Measurements from ENCODE around the gene THBS2.
"Not testable (repeated sequence)": the region's sequence is repeated elsewhere in the genome, so short reads cannot be mapped to it uniquely, and the experiment has no call there.

THBS2 gene

DNA sequence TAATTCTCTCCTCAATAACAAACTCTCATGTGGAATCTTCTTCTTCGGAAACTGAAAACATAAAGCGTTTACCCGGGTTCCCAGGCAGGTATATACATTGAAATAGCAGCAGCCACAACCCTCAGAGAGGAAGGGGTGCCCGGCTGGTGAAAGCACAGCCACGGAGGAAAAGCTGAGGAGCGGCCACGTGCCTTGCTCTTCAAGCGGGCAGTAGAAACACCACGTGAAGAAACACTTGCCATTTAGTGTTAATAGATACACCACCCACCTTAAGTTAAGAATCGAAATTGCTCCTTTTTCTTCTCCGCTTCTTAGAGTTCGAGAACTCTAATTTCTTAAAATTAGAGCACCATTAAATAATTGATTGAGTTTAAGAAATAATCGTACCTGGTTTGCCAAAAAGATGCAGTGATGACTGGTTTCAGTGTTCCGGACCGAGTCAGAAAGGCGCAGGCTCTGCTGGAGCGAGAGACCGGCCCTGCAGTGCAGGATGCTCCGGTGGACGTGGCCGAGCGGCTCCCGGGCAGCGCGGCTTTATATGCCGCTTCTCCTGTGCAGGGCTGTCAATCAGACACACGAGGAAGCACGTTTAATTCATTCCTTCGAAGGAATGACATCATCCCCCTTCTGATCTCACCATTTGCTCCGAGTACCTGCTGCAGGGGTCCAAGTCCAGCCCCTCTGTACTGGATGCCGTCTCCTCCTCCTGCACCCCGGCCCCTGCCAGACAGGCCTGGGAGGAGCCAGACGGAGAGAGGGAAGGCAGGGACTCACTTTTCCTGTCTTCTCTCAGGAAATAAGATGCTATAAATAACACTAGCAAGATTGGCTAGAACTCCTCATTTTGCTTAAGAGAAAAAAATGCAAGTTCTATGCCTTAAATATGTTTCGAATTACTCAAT lies at the start of gene THBS2:
Gene THBS2, minus strand, starts transcription at position 510 of the 902 bp plus-strand sequence. CDS start 3,062 bp downstream, outside the sequence.
- no peak for DNase-seq (ENCODE audit: extremely low read depth in 1 of 2, low read depth in 1 of 2)

DNA sequence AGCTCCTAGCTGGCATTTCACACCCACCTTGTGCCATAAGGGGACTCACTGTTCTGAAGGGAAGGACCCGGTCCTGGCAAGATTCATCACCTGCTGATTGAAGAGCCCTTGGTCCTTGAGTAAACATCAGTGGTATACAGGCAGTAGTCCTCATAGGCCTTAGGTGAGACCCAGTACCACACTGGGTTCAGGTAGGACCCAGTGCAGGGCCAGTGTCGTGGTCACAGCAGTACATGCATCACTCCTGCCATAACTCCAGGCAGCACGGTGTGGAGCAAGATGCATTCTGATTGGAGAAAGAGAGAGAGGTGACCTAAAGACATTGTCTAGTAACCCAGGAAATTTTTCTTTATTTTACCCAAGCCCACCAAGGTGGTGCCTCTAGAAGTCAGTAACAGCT lies 49.1 kb upstream of the THBS2 start:
- DNase-seq (ENCODE audit: extremely low read depth in 1 of 2, low read depth in 1 of 2) = no peak

DNA sequence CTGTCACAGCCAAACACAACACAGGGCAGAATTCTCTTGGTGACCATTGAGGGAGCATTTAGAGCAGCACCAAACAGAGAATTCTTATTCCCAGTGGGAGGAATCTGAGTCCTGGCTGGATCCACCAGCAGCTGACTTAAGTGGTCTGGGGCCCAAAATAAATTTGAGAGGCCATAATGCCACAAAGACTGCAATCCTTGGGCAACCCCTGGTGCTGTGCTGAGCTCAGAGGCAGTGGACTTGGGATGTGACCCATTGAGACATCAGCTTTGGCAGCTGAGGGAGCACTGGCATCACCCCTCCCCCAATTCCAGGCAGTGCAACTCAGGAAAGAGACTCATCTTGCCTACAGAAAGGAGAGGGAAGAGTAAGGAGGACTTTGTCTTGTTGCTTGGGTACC lies 48.6 kb upstream of the THBS2 start:
- DNase-seq (ENCODE audit: extremely low read depth in 1 of 2, low read depth in 1 of 2) = no peak

DNA sequence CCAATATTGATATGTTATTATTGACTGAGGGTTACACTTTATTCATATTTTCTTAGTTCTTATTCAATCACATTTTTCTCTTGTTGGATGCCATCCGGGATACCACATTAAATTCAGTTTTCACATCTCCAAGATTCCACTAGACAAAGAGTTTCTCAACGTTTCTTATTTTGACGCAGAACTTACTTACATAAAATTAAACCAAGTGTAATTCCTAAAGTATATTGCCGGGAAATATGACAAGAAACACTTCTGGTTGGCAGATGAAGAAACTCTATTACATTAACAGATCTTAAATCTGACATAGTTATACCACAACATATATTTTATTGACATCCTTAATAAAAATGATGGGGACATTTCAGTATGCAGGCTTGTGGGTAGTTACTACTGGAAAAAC lies 47.3 kb upstream of the THBS2 start:
- no peak for DNase-seq (ENCODE audit: extremely low read depth in 1 of 2, low read depth in 1 of 2)

DNA sequence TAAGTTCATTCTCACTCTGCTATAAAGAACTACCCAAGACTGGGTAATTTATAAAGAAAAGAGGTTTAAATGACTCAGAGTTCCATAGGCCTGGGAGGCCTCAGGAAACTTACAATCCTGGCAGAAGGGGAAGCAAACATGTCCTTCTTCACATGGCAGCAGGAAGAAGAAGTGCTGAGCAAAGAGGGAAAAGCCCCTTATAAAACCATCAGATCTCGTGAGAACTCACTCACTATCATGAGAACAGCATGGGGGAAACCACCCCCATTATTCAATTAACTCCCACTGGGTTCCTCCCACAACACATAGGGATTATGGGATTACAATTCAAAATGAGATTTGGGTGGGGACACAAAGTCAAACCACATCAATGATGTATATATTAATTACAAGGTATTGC lies 45.0 kb upstream of the THBS2 start:
- DNase-seq (ENCODE audit: extremely low read depth in 1 of 2, low read depth in 1 of 2) = not testable (repeated sequence)

DNA sequence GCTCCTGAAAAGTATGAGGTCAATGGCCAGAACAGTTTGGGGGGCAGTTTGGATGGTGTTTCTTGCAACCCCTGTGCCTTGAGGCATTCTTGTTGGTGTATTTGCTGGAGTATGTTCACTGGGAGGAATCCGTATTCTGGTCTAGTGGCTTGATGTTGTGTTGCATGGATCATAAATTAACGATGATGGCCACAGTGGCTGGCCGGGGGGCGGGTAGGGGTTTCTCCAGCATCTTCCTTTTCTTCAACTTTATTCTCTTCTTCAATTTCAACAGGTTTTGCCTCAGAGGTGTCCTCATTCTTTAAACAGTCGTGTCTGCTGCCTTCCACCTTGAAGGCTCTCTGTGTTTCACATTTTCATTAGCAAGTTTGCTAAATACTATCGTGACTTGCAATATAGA lies 43.0 kb upstream of the THBS2 start:
- no peak for DNase-seq (ENCODE audit: extremely low read depth in 1 of 2, low read depth in 1 of 2)

DNA sequence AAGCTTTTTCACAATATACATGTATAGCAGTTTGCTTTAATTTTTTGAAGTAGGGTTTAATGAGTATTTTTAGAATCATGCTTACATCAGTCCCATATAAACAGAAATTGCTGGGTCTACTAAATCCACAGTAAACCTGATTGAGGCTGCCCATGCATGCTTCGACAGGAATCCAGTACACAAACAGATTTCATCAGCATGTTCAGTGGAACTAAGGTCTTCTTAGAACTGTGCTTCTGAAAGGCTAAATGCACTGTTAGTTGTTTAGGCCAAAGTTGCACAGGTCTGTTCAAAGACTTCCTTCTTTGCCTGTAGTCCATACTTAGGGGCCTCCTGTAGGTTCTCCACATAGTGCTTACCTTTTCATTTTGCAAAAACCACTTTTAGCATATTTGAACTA lies 42.5 kb upstream of the THBS2 start:
- DNase-seq (ENCODE audit: extremely low read depth in 1 of 2, low read depth in 1 of 2) = no peak

DNA sequence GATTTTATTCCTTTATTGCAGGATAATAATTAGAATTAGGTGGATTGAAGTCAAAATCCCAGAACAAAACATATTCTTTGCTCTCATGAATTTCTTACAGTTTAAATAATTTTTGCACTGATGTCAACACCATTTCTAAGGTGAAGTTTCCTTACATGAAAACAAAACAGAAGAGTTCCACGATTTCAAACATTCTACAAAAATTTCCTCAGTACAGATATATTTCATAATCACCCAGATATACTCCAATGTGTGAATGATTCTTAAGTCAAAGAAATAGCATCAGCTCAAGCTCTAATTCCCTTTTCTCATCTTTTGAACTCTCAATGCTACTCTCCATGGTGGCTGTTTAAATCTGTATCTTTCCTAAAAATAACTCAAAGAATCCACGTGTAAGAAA lies 39.5 kb upstream of the THBS2 start:
- no peak for DNase-seq (ENCODE audit: extremely low read depth in 1 of 2, low read depth in 1 of 2)

DNA sequence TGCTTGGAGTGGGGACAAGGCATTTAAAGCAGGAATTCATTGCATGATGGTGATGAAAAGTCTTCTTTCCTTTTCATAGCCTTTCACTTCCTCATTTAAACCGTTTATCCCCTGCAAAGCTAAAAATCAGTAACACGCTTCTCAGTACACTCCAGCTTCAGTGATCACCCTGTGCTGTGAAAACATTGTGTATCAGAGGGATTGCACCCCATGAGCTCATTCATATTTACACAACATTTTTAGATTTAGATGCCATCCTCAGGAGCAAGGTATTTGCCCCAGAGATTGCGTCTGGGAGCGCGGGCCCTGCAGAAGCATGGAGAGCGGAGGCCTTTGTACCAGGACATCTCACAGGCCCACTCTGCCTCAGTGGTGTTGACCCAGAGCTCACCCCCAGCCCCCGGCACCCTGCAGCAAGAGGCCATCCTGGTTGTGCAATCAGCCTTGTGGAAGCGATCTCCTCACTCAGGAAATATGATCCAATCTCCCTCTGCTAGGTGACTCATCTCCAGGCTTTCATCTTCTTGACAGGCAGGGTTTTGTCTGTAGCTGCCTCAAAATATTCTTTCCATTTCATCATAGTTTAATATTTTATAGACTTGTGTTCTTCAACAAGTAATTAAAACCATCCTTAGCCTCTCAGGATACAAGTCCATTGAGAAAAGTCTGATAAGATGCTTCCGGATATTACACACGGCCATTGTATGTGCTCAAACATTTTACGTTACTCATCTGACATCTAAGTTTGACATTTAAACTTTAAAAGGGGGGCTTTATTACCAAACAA lies 38.9 kb upstream of the THBS2 start:
- no peak for DNase-seq (ENCODE audit: extremely low read depth in 1 of 2, low read depth in 1 of 2)

DNA sequence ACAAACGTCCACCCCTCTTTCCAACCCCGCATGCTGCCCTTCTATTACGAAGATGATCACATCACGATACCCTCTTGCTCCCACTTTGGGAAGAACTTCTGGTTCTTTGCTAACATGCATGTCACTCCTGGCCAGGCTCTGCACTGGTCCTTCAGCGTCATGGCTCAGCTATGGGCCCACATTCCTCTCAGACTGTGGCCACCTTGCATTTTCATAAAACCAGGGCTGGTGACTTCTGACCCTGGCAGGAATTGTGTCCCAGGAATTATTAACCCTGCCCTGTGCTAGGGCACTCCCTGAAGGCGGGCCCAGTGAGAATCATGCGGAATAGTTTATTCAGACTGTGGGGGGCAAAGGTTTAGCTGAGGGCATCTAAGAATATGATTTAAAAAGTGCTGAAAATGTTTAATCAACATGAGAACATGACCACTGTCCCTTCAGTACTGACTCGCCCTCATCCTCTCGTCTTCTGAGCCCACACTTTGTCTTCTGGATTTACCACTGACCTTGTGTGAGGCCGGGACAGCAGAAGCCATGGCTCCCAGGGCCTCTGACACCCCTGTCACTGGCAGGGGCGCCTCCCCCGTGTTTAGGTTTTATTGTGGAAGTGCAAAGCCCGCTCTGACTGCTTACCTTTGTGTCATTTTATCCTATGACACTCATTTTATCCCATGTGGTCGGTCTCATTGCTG lies 38.1 kb upstream of the THBS2 start:
- no peak for DNase-seq (ENCODE audit: extremely low read depth in 1 of 2, low read depth in 1 of 2)

DNA sequence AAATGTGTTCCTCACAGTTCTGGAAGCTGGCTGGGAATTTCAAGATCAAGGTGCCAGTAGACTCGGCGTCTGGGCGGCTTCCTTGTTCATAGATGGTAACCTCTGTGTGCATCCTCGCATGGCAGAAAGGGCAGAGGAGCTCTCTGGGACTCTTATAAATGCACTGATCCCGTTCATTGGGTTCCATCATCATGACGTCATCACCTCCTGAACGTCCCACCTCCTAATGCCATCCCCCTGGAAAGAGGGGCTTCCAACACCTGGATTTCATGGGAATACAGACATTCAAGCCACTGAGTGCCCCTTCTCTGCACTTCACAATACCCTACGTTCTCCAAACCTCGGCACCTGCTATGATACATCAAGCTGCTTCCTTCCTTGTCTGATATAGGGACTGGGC lies 37.5 kb upstream of the THBS2 start:
- no peak for DNase-seq (ENCODE audit: extremely low read depth in 1 of 2, low read depth in 1 of 2)

DNA sequence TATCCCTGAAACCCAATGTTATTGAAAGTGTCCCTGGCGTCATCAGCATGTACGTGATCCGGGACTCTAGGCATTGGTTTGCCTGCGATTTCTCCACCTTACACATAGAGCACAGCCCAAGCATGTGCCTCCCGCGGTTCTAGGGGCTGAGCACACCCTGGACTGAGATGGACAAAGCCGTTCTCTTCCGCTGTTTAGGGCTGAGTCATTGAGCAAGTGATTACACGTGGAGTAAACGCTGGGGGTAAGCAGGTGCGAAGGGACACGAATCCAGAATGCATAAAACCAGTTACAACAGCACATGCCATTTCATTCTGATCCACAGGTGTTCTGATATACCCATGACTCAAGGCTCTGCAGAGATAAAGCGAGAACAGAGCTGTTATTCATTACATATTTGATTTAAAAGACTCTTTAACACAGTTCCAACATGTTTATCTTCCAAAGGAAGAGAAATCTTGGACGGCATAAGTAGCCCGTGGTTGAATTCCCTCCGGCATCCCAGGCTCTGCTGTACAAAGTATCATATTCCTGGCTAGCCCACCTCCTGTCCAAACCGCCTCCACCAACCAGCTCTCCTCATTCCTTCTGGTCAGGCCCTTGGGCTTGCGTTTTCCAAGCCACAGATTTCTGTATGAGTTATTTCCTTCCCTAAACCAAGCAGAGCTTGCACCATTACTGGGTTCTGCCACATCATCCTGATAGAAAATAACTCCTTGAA lies 36.1 kb upstream of the THBS2 start:
- no peak for DNase-seq (ENCODE audit: extremely low read depth in 1 of 2, low read depth in 1 of 2)

DNA sequence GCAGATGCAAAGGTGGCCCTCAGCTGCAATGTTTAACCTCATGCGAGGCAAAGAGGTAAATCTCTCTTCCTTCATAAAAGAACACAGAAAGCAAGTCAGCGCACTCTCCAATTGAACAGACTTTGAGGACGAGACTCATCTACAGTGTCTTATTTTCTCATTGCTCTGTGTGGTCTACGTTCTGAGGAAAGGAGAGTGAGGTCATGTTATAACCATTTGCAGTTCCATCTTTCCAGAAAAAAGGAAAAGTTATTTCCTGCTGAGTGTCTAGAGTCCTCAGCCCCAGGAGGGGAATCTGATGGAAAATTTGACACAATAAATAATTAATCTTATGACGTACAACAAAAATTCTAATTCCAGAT lies 35.6 kb upstream of the THBS2 start:
- no peak for DNase-seq (ENCODE audit: extremely low read depth in 1 of 2, low read depth in 1 of 2)

DNA sequence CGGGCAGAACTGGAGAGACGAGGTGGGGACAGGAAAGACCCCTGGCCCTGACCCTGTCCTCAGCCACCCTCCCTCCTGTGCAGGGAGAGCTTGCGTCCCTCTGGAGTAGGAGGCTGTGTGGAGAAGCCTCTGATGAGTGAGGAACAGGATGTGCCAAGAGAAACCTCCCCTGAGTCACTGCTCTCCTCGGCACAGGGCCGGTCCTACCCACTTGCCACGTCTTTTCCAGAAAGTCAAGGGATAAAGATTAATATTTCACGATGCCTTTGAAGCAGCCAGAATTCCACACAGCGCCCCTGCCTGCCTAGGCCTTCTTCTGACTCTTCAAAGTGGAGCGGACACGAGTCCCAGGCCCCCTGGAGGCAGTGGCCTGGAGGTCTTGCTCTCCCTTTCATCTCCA lies 34.9 kb upstream of the THBS2 start:
- DNase-seq (ENCODE audit: extremely low read depth in 1 of 2, low read depth in 1 of 2) = no peak

DNA sequence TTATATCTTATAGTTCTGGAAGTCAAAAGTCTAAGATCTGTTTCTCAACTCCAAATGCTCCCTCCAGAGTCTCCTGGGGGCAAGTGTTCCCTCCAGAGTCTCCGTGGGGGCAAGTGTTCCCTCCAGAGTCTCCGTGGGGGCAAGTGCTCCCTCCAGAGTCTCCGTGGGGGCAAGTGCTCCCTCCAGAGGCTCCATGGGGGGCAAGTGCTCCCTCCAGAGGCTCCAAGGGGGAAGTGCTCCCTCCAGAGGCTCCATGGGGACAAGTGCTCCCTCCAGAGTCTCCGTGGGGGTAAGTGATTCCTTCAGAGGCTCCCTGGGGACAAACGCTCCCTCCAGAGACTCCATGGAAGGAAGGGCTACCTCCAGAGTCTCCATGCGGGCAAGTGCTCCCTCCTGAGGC lies 34.0 kb upstream of the THBS2 start:
- no peak for DNase-seq (ENCODE audit: extremely low read depth in 1 of 2, low read depth in 1 of 2)

DNA sequence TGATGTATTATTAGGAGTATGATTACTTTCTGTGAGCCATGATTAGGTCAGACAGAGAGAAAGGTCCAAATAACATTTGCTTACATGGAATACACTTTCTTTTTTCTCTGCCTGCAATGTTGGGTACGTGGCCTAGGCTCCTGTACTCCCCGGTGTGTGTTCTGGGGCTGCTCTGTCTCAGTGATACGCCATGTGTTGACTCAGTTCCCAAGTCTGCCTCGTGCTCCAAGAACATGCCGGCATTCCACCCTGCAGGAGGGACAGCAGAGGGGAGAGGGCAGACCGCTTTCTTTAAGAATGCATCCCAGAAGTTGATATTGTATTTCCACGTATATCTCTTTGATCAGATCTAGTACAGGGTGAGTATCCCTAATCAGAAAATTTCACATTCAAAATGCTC lies 33.3 kb upstream of the THBS2 start:
- DNase-seq (ENCODE audit: extremely low read depth in 1 of 2, low read depth in 1 of 2) = no peak

DNA sequence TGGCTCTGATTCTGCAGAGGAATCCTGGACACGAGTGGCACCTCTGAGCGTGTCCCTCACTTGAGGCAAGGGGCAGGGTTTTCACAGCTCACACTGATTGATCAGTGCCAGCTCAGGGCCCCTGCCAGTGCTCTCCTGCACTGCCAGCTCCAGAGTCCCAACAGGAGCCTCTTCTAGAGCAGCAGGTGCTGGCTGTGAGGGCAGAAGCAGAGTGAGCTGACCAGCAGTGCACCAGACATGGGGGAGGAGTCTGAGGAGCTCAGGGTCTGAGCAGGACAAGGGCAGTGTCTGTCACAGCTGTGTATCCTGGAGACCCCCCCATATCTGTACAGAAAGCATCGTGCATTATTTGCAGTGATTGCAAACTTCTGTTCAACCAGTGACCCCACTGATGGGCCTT lies 31.5 kb upstream of the THBS2 start:
- no peak for DNase-seq (ENCODE audit: extremely low read depth in 1 of 2, low read depth in 1 of 2)

DNA sequence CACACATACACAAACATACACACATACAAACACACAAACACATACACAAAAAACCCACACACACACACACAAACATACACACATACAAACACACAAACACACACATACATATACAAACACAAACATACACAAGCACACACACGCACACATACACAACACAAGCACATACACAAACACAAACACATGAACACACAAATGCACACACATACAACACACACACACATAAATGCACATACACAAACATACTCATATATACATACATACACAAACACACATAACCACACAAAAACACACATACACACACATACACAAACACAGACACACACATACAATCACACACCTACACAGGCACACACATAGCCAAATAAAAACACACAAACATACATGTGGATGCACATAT lies 30.3 kb upstream of the THBS2 start:
- DNase-seq (ENCODE audit: extremely low read depth in 1 of 2, low read depth in 1 of 2) = no peak

DNA sequence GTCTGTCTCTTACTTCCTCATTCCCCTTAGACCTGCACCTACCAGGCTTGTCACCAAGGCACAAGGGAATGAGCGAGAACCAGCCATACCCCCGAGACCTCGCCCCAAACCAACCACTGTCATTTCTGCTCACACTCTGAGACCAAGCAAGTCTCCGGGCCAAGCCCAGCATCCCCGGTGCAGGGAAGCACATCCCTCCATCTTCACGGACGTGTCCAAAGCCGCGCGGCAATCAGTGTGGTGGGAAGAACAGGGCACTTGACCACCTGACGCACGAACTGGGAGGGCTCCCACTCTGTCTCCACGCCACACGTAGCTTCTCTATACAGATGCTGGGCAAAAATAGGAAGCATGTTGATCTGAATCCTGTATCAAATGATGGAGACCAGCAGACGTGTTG lies 28.4 kb upstream of the THBS2 start:
- no peak for DNase-seq (ENCODE audit: extremely low read depth in 1 of 2, low read depth in 1 of 2)

DNA sequence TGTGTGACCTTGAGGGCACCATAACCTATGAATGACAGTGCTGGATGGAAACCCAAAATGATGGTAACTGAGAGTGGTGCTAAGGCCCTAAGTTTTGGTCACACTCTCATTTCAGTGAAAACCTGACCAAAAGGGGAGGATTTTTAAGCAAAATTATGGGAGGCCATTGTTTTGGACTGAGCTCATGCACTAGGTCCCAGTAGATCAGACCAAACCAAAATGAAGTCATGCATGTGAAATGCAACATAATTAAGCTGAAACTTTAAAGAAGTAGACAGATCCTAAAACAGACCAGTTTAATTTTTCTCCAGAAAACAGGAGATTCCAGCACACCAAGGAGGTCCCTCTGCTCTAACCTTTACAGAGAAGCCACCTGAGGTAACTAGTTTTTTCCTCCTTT lies 24.0 kb upstream of the THBS2 start:
- DNase-seq (ENCODE audit: extremely low read depth in 1 of 2, low read depth in 1 of 2) = no peak

DNA sequence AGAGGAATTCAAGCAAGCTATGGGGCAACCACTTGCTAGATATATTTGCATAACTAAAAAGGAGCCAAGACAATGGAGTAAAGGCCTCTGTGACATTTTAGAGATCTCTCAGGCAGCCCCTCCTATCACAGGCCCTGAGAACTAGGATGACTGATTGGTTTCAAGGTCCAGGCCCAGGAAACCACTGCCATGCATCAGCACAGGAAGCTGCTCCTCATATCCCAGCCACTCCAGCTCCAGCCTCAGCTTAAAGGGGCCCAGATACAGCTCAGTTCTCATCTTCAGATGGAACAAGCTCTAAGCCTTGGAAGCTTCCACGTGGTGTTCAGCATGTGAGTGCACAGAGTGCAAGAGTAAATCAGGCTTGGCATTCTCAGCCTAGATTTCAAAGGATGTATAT lies 21.1 kb upstream of the THBS2 start:
- no peak for DNase-seq (ENCODE audit: extremely low read depth in 1 of 2, low read depth in 1 of 2)
